Measurements from ENCODE around the gene PLPP7. TPM values are rescaled to one million over a fixed set of nuclear protein-coding genes. Genes with fewer than 3 reads are reported as not detected.
"Not testable (repeated sequence)": the region's sequence is repeated elsewhere in the genome, so short reads cannot be mapped to it uniquely, and the experiment has no call there.

PLPP7 gene
- total and polyA plus RNA-seq, 2 donors = 4.1 to 11.0 TPM

GRCh38 chr9:131356479-131356878 lies 67.0 kb downstream of the PLPP7 start:
- WGBS = 58% methylated on average over 5 of the region's 6 CpGs
- not testable (repeated sequence) for H3K27ac ChIP-seq (ENCODE audit: low read depth); DNase-seq (ENCODE audit: extremely low spot score); H3K36me3 ChIP-seq (ENCODE audit: insufficient read depth); H3K4me1 ChIP-seq (ENCODE audit: insufficient read depth); H3K4me3 ChIP-seq (ENCODE audit: low read depth, low read length)

GRCh38 chr9:131358556-131358955 lies 69.0 kb downstream of the PLPP7 start:
- WGBS = 82% methylated on average over 10 of the region's 10 CpGs
- H3K36me3 ChIP-seq (ENCODE audit: insufficient read depth) = no peaks in the 10 kb centered on the region
- no peak overlapping the region for H3K27ac ChIP-seq (ENCODE audit: low read depth)
- H3K4me1 ChIP-seq (ENCODE audit: insufficient read depth) = no peaks in the 10 kb centered on the region
- no peak for DNase-seq (ENCODE audit: extremely low spot score)
- H3K4me3 ChIP-seq (ENCODE audit: low read depth, low read length) = no peak overlapping the region

Other genes starting within 250 kb of the PLPP7 start
- 20.6 TPM for gene AIF1L, start 193.2 kb upstream of the PLPP7 start, total RNA-seq
- gene AIF1L, start 193.2 kb upstream of the PLPP7 start, polyA plus RNA-seq = 8.9 TPM
- 23.5 TPM for gene NUP214, start 164.1 kb upstream of the PLPP7 start, total RNA-seq
- 18.2 TPM for gene NUP214, start 164.1 kb upstream of the PLPP7 start, polyA plus RNA-seq
- gene FAM78A, start 13.2 kb upstream of the PLPP7 start, total RNA-seq = 3.1 TPM
- gene FAM78A, start 13.2 kb upstream of the PLPP7 start, polyA plus RNA-seq = 1.9 TPM
- gene PRRC2B, start 104.4 kb downstream of the PLPP7 start, total RNA-seq = 78.7 TPM
- gene PRRC2B, start 104.4 kb downstream of the PLPP7 start, polyA plus RNA-seq = 82.3 TPM
- gene POMT1, start 213.2 kb downstream of the PLPP7 start, total RNA-seq = 20.1 TPM
- 17.5 TPM for gene POMT1, start 213.2 kb downstream of the PLPP7 start, polyA plus RNA-seq
- 7.3 TPM for gene UCK1, start 241.5 kb downstream of the PLPP7 start, total RNA-seq
- 39.1 TPM for gene UCK1, start 241.5 kb downstream of the PLPP7 start, polyA plus RNA-seq

Data from urinary bladder (tissue), 4 donors.